Caki2 (cell line): Measurements from ENCODE around the gene C12orf54. TPM values are rescaled to one million over a fixed set of nuclear protein-coding genes. Genes with fewer than 3 reads are reported as not detected.
"Not testable (repeated sequence)": the region's sequence is repeated elsewhere in the genome, so short reads cannot be mapped to it uniquely, and the experiment has no call there.

ENCODE experiments used
- DNase-seq: peaks from one replicate; pipeline ENCODE4 v3.0.0-alpha.2; 2015; ENCODE audit warnings: low read depth
- in situ Hi-C: cut with HindIII; loops from 2 replicates; pipeline ENCODE4 v1.10.0; 2016; ENCODE audit warnings: low sequenced_read_pairs, low pct_unique_long_range_greater_than_20kb, mixed read lengths
- total RNA-seq: library from RNA; depleted of rRNA; stranded (reverse); fragments of >200 nt; shearing (Covaris generic); gene quantifications from 2 replicates; pipeline ENCODE4 v1.2.3, GENCODE V29; 2014; ENCODE audit warnings: low replicate concordance; rRNA removed

The C12orf54 gene
- total RNA-seq, 1 experiment from 2014 or later = not detected

DNA sequence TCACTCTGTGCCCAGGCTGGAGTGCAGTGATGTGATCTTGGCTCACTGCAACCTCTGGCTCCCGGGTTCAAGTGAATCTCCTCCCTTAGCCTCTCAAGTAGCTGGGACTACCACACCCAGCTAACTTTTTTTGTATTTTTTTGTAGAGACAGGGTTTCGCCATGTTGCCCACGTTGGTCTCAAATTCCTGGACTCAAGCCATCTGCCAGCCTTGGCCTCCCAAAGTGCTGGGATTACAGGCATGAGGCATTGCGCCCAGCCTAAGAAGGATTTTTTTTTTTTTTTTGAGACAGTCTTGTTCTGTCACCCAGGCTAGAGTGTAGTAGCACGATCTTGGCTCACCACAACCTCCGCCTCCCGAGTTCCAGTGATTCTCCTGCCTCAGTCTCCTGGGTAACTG is 7.2 kb downstream of the C12orf54 start:
- in situ Hi-C loops, DNase-seq: not testable (repeated sequence)

DNA sequence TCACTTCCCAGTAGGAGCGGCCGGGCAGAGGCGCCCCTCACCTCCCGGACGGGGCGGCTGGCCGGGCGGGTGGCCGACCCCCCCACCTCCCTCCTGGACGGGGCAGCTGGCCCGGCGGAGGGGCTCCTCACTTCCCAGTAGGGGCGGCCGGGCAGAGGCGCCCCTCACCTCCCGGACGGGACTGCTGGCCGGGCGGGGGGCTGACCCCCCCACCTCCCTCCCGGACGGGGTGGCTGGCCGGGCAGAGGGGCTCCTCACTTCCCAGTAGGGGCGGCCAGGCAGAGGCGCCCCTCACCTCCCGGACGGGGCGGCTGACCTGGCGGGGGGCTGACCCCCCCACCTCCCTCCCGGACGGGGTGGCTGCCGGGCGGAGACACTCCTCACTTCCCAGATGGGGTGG is 18.0 kb downstream of the C12orf54 start:
- in situ Hi-C loops, DNase-seq: not testable (repeated sequence)

DNA sequence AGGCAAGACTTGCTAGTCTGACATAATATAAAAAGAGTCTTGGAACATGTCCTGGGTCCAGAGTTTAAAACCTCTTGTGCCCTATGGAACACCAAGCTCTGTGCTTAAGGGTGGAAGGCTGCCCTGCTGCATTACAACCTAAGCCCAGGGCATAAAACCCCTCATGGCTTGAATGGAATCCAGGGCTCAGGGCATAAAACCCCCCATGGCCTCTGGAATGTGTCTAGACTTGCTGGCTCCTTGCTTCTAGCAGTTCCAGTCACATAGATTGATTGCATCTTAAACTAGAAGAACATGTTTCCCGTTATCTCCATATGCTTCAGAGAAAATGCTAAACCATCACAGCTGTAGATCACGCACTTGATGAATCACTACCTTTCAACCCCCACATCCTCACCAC is 24.5 kb downstream of the C12orf54 start:
- DNase-seq, in situ Hi-C loops: not testable (repeated sequence)

DNA sequence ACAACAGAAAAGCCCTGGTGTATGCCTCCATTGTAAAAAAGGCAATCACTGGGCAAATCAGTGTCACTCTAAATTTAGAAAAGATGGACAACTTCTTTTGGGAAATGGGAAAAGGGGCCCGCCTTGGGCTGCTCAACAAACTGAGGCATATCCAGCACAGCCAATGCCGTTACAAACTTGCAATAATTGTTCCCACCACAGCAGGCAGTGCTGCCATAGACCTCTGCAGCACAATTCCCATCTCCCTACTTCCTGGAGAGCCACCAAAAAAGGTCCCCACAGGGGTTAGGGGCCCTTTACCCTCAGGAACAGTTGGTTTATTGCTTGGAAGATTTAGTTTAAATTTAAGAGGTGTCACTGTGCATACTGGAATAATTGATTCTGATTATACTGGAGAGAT is 26.7 kb downstream of the C12orf54 start:
- in situ Hi-C loops = no loop called here

DNA sequence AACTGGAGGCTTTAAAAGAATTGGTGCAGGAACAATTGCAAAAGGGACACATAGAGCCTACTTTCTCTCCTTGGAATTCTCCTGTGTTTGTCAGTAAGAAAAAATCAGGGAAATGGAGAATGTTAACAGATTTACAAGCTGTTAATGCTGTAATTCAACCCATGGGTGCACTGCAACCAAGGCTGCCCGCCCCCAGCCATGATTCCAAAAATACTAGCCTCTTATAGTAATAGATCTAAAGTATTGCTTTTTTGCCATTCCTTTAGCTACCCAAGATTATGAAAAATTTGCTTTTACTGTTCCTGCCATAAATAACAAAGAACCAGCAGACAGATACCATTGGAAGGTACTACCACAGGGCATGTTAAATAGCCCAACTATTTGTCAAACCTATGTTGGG is 27.8 kb downstream of the C12orf54 start:
- in situ Hi-C loops = no loop called here
- DNase-seq = no peak

More for the DNA sequence above, 26.7 kb downstream of the C12orf54 start:
- no peak for DNase-seq

DNA sequence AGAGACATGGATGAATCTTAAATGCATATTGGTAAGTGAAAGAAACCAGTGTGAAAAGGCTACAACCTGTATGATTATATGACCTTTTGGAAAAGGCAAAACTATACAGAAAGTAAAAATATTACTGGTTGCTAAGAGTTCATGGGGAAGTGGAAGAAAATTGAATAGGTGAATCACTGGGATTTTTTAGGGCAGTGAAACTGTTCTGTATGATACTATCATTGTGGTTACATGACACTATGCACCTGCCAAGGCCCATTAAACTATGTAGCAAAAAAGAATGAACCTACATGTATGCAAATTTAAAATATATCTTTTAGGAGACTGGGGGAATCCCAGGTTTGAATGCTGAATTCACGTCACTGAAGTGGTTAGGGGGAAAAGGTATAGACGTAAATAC is 30.6 kb downstream of the C12orf54 start:
- no peak for DNase-seq
- in situ Hi-C loops = no loop called here

DNA sequence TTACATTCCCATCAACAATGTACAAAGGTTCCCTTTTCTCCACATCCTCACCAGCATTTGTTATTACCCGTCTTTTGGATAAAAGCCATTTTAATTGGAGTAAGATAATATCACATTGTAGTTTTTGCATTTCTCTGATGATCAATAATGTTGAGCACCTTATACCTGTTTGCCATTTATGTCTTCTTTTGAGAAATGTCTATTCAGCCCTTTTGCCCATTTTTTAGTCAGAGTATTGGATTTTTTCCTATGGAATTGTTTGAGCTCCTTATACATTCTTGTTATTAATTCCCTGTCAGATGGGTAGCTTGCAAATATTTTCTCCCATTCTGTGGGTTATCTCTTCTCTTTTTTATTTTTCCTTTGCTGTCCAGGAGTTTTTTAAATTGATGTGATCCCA is 32.4 kb downstream of the C12orf54 start:
- DNase-seq = no peak
- in situ Hi-C loops = no loop called here

DNA sequence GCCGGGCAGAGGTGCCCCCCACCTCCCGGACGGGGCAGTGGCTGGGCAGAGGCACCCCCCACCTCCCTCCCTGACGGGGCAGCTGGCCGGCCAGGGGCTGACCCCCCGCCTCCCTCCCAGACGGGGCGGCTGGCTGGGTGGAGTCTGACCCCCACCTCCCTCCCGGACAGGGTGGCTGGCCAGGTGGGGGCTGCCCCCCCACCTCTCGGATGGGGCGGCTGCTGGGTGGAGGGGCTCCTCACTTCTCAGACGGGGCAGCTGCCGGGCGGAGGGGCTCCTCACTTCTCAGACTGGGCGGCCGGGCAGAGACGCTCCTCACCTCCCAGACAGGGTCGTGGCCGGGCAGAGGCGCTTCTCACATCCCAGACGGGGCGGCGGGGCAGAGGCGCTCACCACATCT is 38.1 kb downstream of the C12orf54 start:
- in situ Hi-C loops, DNase-seq: not testable (repeated sequence)

DNA sequence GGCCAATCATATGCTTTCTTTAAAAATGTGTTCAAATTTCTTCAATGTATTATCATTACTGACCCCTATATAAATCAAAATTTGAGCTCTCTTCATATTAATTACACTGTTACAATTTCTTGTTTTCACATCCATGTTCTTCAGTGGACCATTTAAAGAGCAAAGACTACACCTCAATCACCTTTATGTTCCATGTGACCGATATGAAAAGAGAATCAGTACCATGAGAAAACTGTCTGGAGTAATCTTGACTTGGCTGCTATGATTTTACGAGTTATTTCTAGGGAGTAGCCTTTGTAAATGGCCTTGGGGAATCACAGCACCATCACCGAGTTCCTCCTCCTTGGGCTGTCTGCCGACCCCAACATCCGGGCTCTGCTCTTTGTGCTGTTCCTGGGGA is 43.0 kb downstream of the C12orf54 start, which contains the start of gene OR8S1:
TSS of gene OR8S1 (plus strand) at position 301 of the 400 bp plus-strand sequence. CDS start at position 301, 0 bp downstream.
- no peak for DNase-seq
- in situ Hi-C loops = no loop called here

DNA sequence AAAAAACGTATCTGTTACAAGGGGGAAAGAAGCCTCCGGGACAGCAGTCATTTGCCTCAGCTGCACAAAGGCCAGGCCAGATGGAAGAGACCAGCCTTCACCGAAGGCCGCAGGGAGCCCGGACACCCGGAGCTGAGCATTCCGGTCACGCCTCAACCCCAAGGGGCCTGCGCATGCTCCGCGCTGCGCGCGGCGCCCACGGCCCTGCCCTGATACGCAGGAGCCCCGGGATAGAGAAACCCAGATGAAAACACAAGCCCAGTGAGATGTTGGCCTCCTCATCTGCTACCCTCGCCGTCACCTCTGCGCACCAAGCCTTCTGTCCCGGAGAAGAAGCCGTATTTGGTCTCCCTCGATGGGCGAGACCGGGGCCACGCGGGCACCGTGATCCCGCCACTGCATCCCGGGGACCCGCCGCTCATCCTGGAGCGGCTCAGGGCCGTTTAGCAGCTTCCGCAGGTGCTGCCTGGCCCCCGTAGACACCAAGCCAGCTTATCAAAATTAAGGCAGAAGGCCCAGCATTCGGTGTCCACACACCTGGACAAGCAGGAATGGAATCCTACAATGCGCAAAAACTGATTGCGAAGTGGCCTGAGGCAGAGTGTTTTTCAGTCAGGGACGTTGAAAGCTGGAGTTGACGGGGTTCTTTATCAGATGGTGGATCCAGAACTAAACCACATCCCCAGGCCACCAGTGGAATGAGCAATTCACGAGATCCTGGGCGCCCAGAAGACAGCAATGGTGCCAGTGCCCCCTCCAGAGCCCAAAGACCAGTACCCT is 45.8 kb downstream of the C12orf54 start:
- DNase-seq = no peak
- in situ Hi-C loops = no loop called here

DNA sequence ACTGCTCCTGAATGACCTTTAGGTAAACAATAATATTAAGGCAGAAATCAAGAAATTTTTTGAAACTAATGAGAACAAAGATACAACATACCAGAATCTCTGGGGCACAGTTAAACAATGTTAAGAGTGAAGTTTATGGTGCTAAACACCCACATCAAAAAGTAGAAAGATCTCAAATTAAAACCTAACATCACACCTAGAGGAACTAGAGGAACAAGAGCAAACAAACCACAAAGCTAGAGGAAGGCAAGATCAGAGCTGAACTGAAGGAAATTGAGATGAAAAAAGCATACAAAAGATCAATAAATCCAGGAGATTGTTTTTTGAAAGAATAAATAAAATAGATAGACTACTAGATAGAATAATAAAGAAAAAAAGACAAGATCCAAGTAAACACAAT is 50.3 kb downstream of the C12orf54 start:
- in situ Hi-C loops = no loop called here
- no peak for DNase-seq

DNA sequence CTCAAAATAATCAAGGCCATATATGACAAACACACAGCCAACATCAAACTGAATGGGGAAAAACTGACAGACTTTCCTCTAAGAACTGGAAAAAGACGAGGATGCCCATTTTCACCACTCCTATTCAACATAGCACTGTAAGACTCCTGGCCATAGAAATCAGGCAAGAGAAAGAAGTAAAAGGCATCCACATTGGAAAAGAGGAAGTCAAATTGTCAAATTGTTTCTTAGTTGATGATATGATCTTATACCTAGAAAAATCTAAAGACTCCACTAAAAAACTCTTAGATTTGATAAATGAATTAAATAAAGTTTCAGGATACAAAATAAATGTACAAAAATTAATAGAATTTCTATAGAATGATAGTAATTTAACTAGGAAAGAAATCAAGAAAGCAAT is 54.3 kb downstream of the C12orf54 start:
- DNase-seq = no peak
- in situ Hi-C loops = no loop called here

DNA sequence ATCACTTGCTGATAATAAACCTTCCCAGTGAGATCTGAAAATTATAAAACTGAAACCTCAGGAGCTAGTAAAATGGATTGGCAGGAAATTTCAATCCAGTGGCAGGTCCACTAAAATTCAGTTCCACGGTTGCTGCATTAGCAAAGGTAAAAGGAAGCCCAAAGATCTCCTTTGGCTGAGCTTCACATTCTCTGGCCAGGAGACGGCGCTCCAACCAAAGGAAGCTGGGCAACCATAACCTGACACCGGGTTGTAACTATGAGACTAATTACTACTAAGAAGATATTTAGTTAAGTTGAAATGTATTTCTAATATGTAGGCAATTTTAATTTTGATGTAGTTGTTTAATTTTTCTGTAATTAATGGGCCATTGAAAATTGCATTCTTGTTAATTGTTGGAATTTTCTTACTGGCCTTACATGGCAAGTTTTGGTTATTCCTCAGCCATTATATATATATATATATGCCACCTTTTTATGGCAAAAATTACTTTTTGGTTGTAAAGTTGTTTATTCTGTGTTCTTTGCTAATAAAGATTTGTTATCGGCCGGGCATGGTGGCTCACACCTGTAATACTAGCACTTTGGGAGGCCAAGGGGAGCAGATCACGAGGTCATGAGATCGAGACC is 60.1 kb downstream of the C12orf54 start:
- no peak for DNase-seq
- in situ Hi-C loops = no loop called here

DNA sequence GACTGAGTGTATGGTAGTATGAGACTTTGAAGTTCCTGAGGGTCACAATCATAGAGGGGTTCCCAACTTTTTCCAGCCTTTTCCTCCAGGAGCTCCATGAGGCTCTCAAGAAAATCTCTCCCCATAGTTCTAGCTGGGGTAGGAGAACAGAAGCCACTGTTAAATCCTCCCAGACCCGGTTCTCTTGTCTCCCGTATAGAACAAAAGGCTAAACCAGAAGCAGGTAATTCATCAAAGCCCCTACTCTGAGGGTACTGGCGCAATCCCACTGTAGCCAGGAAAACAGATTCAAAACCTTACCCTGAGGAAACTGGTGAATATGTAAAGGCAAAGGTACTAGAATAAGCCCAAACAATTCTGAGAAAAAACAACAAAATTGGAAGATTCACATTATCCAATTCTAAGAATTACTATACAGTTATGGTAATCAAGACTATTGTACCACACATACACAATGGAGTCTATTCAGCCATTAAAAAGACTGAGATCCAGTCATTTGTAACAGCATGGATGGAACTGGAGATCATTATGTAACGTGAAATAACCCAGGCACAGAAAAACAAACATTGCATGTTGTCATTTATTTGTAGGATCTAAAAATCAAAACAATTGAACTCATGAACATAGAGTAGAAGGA is 63.7 kb downstream of the C12orf54 start:
- in situ Hi-C loops = no loop called here
- DNase-seq = no peak

Other genes starting within 250 kb of the C12orf54 start
- 3.5 and 4.4 TPM in 2 replicates for gene ZNF641, start 131.6 kb upstream of the C12orf54 start, total RNA-seq
- gene ANP32D, start 9.9 kb upstream of the C12orf54 start, total RNA-seq = not detected in 2 replicates
- gene OR8S1, start 43.1 kb downstream of the C12orf54 start, total RNA-seq = not detected in 2 replicates
- not detected in 2 replicates for gene LALBA, start 87.5 kb downstream of the C12orf54 start, total RNA-seq
- 47.5 and 84.0 TPM in 2 replicates for gene KANSL2, start 199.7 kb downstream of the C12orf54 start, total RNA-seq
- 21.8 and 21.9 TPM in 2 replicates for gene CCNT1, start 234.2 kb downstream of the C12orf54 start, total RNA-seq